K562 (cell line): ENCODE measurements around the gene POLG. TPM values are rescaled to one million over a fixed set of nuclear protein-coding genes. Genes with fewer than 3 reads are reported as not detected.

Experiments
- ATAC-seq: fragments of 200-7000 bp; cut with Tn5 transposase; 3 replicates; pipeline ENCODE4 v1.9.1; 2020; ENCODE audit warnings: moderate library complexity
- BruUV-seq: library from RNA; stranded (reverse); fragments of 400-500 nt; replicated peaks from 2 replicates; lab custom pipeline; 2021; lab: Mats Ljungman, UMichigan
- CTCF ChIA-PET: fragments of 300-600 bp; formaldehyde crosslinking; extraction: SDS; loops from one replicate; lab custom pipeline; 2021; ENCODE audit warnings: low intra/inter-chr PET ratio; lab: Yijun Ruan, JAX
- POLR2A ChIA-PET: fragments of 300-600, 350-650 bp; sonication (Branson Sonifier 250); formaldehyde crosslinking; extraction: SDS; loops from one replicate; lab custom pipeline; 2021; ENCODE audit warnings: antibody characterized with exemption, inconsistent platforms; lab: Yijun Ruan, JAX
- DNase-seq, 4 experiments: peaks; one replicate each; pipeline versions ENCODE4 v3.0.0 to v3.0.0-alpha.2; 2011 to 2018; ENCODE audit warnings: low spot score in 3 of 4, mixed read lengths in 3 of 4; ENCODE audit errors: extremely low read depth in 1 of 4
- FAIRE-seq: peaks from 2 replicates; lab custom pipeline; 2011; peaks lifted over from hg19 to GRCh38; lab: Jason Lieb, UNC
- H2AFZ ChIP-seq: 2 replicates; pipeline ENCODE4 v1.6.0; 2011; ENCODE audit warnings: low read depth, low read length, control low read depth, inconsistent platforms
- H3K27ac ChIP-seq: fragments of 200-600 bp; 3 replicates; pipeline ENCODE4 v1.8.0; 2011; ENCODE audit warnings: low read depth, mild to moderate bottlenecking, control low read depth, inconsistent platforms, low read length, moderate library complexity, mixed read lengths; ENCODE audit errors: extremely low read depth
- H3K27me3 ChIP-seq, 2 experiments: fragments of 300-600 bp in 1 of 2; 2 replicates in 1 of 2; 3 replicates in 1 of 2; pipeline versions ENCODE4 v1.6.0 to v1.8.0; 2011; ENCODE audit warnings: inconsistent platforms in 2 of 2, low read length in 2 of 2, mild to moderate bottlenecking in 1 of 2, mixed read lengths in 1 of 2, moderate library complexity in 1 of 2; ENCODE audit not compliant: control insufficient read depth in 2 of 2, insufficient read depth in 2 of 2
- H3K36me3 ChIP-seq: fragments of 300-600 bp; 3 replicates; pipeline ENCODE4 v1.8.0; 2011; ENCODE audit warnings: mild to moderate bottlenecking, low read length, inconsistent platforms; ENCODE audit not compliant: control insufficient read depth, insufficient read depth
- H3K4me1 ChIP-seq, 2 experiments: fragments of 200-600 bp in 1 of 2; replicated peaks in 1 of 2; 2 replicates in 1 of 2; 3 replicates in 1 of 2; pipeline versions ENCODE4 v1.5.1 to v1.8.0; 2011; ENCODE audit warnings: inconsistent platforms in 2 of 2, low read length in 2 of 2, mild to moderate bottlenecking in 1 of 2, mixed read lengths in 1 of 2, moderate library complexity in 1 of 2; ENCODE audit not compliant: control insufficient read depth in 2 of 2, insufficient read depth in 2 of 2
- H3K4me2 ChIP-seq: 2 replicates; pipeline ENCODE4 v1.6.1; 2011; ENCODE audit warnings: low read length, control low read depth, inconsistent platforms, mixed read lengths; ENCODE audit not compliant: insufficient read depth
- H3K4me3 ChIP-seq: fragments of 200-600 bp; sonication (generic), shearing (Covaris generic); 2 replicates; pipeline ENCODE4 v1.5.1; 2016; ENCODE audit warnings: control low read depth, inconsistent platforms
- H3K79me2 ChIP-seq: fragments of 200-600 bp; 3 replicates; pipeline ENCODE4 v1.8.0; 2011; ENCODE audit warnings: low read length, inconsistent platforms; ENCODE audit not compliant: control insufficient read depth, insufficient read depth
- H3K9ac ChIP-seq, 2 experiments: 2 replicates each; pipeline versions ENCODE4 v1.6.0 to v1.6.1; 2011; ENCODE audit warnings: low read depth in 2 of 2, low read length in 2 of 2, control low read depth in 1 of 2, inconsistent platforms in 1 of 2, mild to moderate bottlenecking in 1 of 2, mixed read lengths in 1 of 2; ENCODE audit not compliant: insufficient read depth in 1 of 2
- H3K9me1 ChIP-seq: one replicate; pipeline ENCODE4 v1.6.0; 2011; ENCODE audit warnings: inconsistent platforms, mild to moderate bottlenecking, low read length, moderate library complexity; ENCODE audit not compliant: control insufficient read depth, insufficient read depth
- H3K9me3 ChIP-seq: replicated peaks from 2 replicates; pipeline ENCODE4 v1.5.1; 2011; ENCODE audit warnings: low read depth, low read length, inconsistent platforms; ENCODE audit not compliant: control insufficient read depth, insufficient read depth
- H4K20me1 ChIP-seq: replicated peaks from 2 replicates; pipeline ENCODE4 v1.6.1; 2011; ENCODE audit warnings: low read length, inconsistent platforms, mixed read lengths; ENCODE audit not compliant: control insufficient read depth, insufficient read depth
- CBFA2T2 ChIP-seq: fragments of 450-650 bp; conservative IDR thresholded peaks from 2 replicates; pipeline ENCODE4 v1.6.1; 2017; ENCODE audit warnings: mild to moderate bottlenecking
- CGGBP1 ChIP-seq: fragments of 250-450 bp; sonication (Bioruptor Pico); IDR thresholded peaks from 2 replicates; pipeline ENCODE4 v1.9.0; 2021; ENCODE audit warnings: mild to moderate bottlenecking
- CREM ChIP-seq: IDR thresholded peaks from 2 replicates; pipeline ENCODE4 v1.6.1; 2014; ENCODE audit warnings: antibody characterized with exemption, low read depth
- GATAD2A ChIP-seq: fragments of 450-650 bp; IDR thresholded peaks from 2 replicates; pipeline ENCODE4 v1.6.1; 2017
- KDM4B ChIP-seq, 2 experiments: fragments of 450-650 bp in 1 of 2; sonication (generic) in 1 of 2; IDR thresholded peaks; 2 replicates each; pipeline ENCODE4 v1.6.1; 2016 to 2017; ENCODE audit warnings: borderline replicate concordance in 2 of 2, antibody characterized with exemption in 1 of 2, low read depth in 1 of 2, mild to moderate bottlenecking in 1 of 2
- L3MBTL2 ChIP-seq: fragments of 450-650 bp; IDR thresholded peaks from 2 replicates; pipeline ENCODE4 v1.6.1; 2016; ENCODE audit warnings: mild to moderate bottlenecking, moderate library complexity
- MAZ ChIP-seq, 2 experiments: fragments of 450-650 bp in 1 of 2; sonication (generic) in 1 of 2; formaldehyde crosslinking; IDR thresholded peaks in 1 of 2; conservative IDR thresholded peaks in 1 of 2; 2 replicates each; pipeline versions ENCODE4 v1.4.0 to v1.5.0; 2020; ENCODE audit warnings: mild to moderate bottlenecking in 1 of 2, missing genetic modification reagents in 1 of 2
- MTA3 ChIP-seq: fragments of 450-650 bp; formaldehyde crosslinking; IDR thresholded peaks from 2 replicates; pipeline ENCODE4 v1.6.1; 2017; ENCODE audit warnings: mild to moderate bottlenecking, borderline replicate concordance
- NCOR1 ChIP-seq: fragments of 450-650 bp; IDR thresholded peaks from 2 replicates; pipeline ENCODE4 v1.6.1; 2016; ENCODE audit warnings: mild to moderate bottlenecking, moderate library complexity
- NFATC3 ChIP-seq: fragments of 450-650 bp; IDR thresholded peaks from 2 replicates; pipeline ENCODE4 v1.6.1; 2017; ENCODE audit warnings: mild to moderate bottlenecking
- POLR2B ChIP-seq: fragments of 450-650 bp; IDR thresholded peaks from 2 replicates; pipeline ENCODE4 v1.6.1; 2018; ENCODE audit warnings: low read depth; ENCODE audit not compliant: partially characterized antibody
- RBFOX2 ChIP-seq: fragments of 200-400 bp; formaldehyde crosslinking; IDR thresholded peaks from 2 replicates; pipeline ENCODE4 v1.6.1; 2017; ENCODE audit warnings: low read depth, mild to moderate bottlenecking, low read length, moderate library complexity
- TBP ChIP-seq: optimal IDR thresholded peaks from 2 replicates; pipeline ENCODE3; 2011; ENCODE audit warnings: low read depth, low read length, improper control_type of control experiment
- XRCC5 ChIP-seq: fragments of 200-400 bp; formaldehyde crosslinking; IDR thresholded peaks from 2 replicates; pipeline ENCODE4 v1.6.1; 2017; ENCODE audit warnings: low read depth, mild to moderate bottlenecking, low read length
- ZBED1 ChIP-seq: IDR thresholded peaks from 2 replicates; pipeline ENCODE4 v1.6.1; 2014
- ZNF24 ChIP-seq: fragments of 450-650 bp; IDR thresholded peaks from 2 replicates; pipeline ENCODE4 v1.6.1; 2016
- ZNF41 ChIP-seq: fragments of 250-450 bp; sonication (Bioruptor Pico); conservative IDR thresholded peaks from 2 replicates; pipeline ENCODE4 v1.4.0; 2020; ENCODE audit warnings: mild to moderate bottlenecking
- ZNF77 ChIP-seq: fragments of 250-450 bp; sonication (Bioruptor Pico); IDR thresholded peaks from 2 replicates; pipeline ENCODE4 v1.5.0; 2020
- WGBS: fragments of 100-300 bp; shearing (Covaris generic); methylation state at CpG from one replicate; pipeline ENCODE4 v1.1.6; 2016; ENCODE audit warnings: low coverage, mixed read lengths; ENCODE audit not compliant: insufficient coverage; ENCODE audit errors: missing lambda C conversion rate; 5-methylcytosine and 5-hydroxymethylcytosine counted together
- in situ Hi-C: fragments of 300-500 bp; cut with MboI; formaldehyde crosslinking; loops from 4 replicates; pipeline ENCODE4 v1.15.0; 2018; ENCODE audit warnings: inconsistent platforms, mixed read lengths
- intact Hi-C: fragments of 100-400 bp; cut with micrococcal nuclease; formaldehyde crosslinking; loops from 2 replicates; pipeline ENCODE4 v1.14.2; 2022
- polyA plus RNA-seq, 8 experiments: library from polyadenylated mRNA; depleted of rRNA in 4 of 8; stranded (reverse) in 5 of 8; unstranded in 3 of 8; fragments of >200 nt; fragmentation: Nextera tagmentation in 2 of 8; fragmentation: Illumina TruSeq in 1 of 8; extraction: Ambion mirVana in 2 of 8; extraction: Trizol in 1 of 8; gene quantifications; 2 replicates each; pipeline versions ENCODE4 v1.2.1 to v1.2.3, GENCODE V29; 2011 to 2014; ENCODE audit warnings: inconsistent platforms in 1 of 8, missing spikeins in 1 of 8
- total RNA-seq, 7 experiments: library from RNA; depleted of rRNA in 6 of 7; stranded (reverse); fragments of >200 nt in 6 of 7; fragmentation: Illumina TruSeq in 2 of 7; extraction: Trizol in 2 of 7; gene quantifications; 2 replicates each; pipeline versions ENCODE4 v1.2.1 to v1.2.3, GENCODE V29; 2011 to 2021; ENCODE audit warnings: low replicate concordance in 1 of 7

The POLG gene
- total and polyA plus RNA-seq, 9 of the 15 experiments (the other 6 are each of a cell fraction or from before 2014, with no cell fraction given): 15.2 to 83.8 (median 38.6) TPM

- no TSS peak for BruUV-seq
- FAIRE-seq (no peak), ATAC-seq (no peak), DNase-seq (no peak)
- Histone ChIP-seq H3K9me1 (no peaks in the 10 kb centered on the region), H3K27me3 (no peaks in the 10 kb centered on the region), H3K79me2 (peaks cover 44% of the 10 kb centered on the region), H3K4me1 (peaks cover 13 to 27% of the 10 kb centered on the region in 2 experiments; a peak in 4 of 5 replicates), H3K27ac (no peak overlapping the region), H3K4me2 (no peak overlapping the region), H3K36me3 (peaks cover 85% of the 10 kb centered on the region), H4K20me1 (peaks cover 6% of the 10 kb centered on the region), H3K4me3 (no peak overlapping the region), H3K9me3 (no peaks in the 10 kb centered on the region), H3K9ac (no peak overlapping the region), H2AFZ (no peak overlapping the region)
- TF ChIP-seq NFATC3 (no peak), RBFOX2 (peak; percentile 30; the same call in 1 of the 2 replicates)
- CTCF ChIA-PET: no interaction called here
- intact Hi-C loops: no loop called here
- 93% methylated on average over 6 of the region's 6 CpGs for WGBS
- POLR2A ChIA-PET: interaction anchor here (0.6 to 1.1 kb wide), 5 partner anchors 13 to 245 kb away, joined by 3 to 4 read pairs (median 3); partner anchors contain the start of gene TICRR
- in situ Hi-C loops: no loop called here
These were observed 4.5 kb downstream of the POLG start for GRCh38 chr15:89330119-89330518.

GRCh38 chr15:89329329-89330084 is 5.1 kb downstream of the POLG start:
- no peak overlapping the region for H2AFZ ChIP-seq
- ChIA-PET POLR2A (interaction anchor here (0.5 to 2.5 kb wide), 10 partner anchors 12 to 795 kb away, joined by 3 to 7 read pairs (median 3); no protein-coding TSS in a partner anchor), CTCF (no interaction called here)
- intact Hi-C loops (no loop called here), in situ Hi-C loops (no loop called here)
- H4K20me1 ChIP-seq: peaks cover 6% of the 10 kb centered on the region
- FAIRE-seq: no peak
- BruUV-seq: no TSS peak
- DNase-seq: no peak
- no peaks in the 10 kb centered on the region for H3K9me1 ChIP-seq
- H3K4me3 ChIP-seq: no peak overlapping the region
- no peak overlapping the region for H3K4me2 ChIP-seq
- H3K36me3 ChIP-seq: peaks cover 91% of the 10 kb centered on the region
- no peaks in the 10 kb centered on the region for H3K27me3 ChIP-seq
- no peaks in the 10 kb centered on the region for H3K9me3 ChIP-seq
- peaks cover 13 to 26% of the 10 kb centered on the region in 2 experiments; a peak in 4 of 5 replicates for H3K4me1 ChIP-seq
- H3K9ac ChIP-seq: no peak overlapping the region
- peaks cover 44% of the 10 kb centered on the region for H3K79me2 ChIP-seq
- WGBS: 98% methylated on average over 8 of the region's 8 CpGs
- no peak for ATAC-seq
- H3K27ac ChIP-seq: no peak overlapping the region
- TF ChIP-seq NCOR1 (no peak), TBP (no peak), ZNF41 (CRISPR knock-in tag) (no peak), CREM (no peak), CGGBP1 (CRISPR knock-in tag) (no peak), KDM4B (IDR thresholded peaks at IDR 0.05; ENCODE audit: borderline replicate concordance in 2 of 2, low read depth in 1 of 2) (no peak), XRCC5 (no peak), ZBED1 (no peak), GATAD2A (no peak), MAZ (CRISPR knock-in tag; conservative IDR thresholded peaks at IDR 0.05 in 1 of 2, IDR thresholded peaks at IDR 0.05 in 1 of 2) (no peak), ZNF24 (no peak), MTA3 (no peak), ZNF77 (no peak), L3MBTL2 (no peak), CBFA2T2 (no peak), POLR2B (no peak)
